ENCODE data around the gene RPL41.

DNA sequence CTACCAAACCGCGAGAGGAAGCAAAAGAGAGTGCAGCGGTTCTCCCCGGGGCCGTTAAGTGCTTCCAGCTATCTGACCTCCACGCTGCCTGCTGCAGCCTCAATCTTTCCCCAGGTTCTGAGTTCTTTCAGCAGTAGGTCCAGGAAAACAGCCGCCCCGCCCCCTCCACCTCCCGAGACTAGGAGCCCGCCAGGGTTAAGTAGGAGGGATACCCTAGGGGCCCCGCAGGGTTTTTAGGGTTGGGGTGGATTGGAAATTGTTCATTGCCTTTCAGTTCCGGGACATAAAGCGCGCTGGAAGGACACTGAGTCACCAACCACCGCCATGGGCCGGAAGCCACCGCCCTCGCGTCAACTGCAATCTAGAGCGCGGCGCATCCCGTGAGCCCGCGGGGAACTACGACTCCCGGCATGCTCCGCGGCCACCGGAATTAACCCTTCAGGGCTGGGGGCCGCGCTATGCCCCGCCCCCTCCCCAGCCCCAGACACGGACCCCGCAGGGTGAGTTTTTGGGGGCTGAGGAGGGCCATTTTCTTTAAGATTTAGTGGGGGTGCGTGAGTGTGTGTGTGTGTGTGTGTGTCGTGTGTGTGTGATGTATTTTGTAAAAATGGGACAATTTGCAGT, 35.8 kb downstream of the RPL41 start, which contains the start of gene MYL6B:
- TF ChIP-seq, protein P1, sequence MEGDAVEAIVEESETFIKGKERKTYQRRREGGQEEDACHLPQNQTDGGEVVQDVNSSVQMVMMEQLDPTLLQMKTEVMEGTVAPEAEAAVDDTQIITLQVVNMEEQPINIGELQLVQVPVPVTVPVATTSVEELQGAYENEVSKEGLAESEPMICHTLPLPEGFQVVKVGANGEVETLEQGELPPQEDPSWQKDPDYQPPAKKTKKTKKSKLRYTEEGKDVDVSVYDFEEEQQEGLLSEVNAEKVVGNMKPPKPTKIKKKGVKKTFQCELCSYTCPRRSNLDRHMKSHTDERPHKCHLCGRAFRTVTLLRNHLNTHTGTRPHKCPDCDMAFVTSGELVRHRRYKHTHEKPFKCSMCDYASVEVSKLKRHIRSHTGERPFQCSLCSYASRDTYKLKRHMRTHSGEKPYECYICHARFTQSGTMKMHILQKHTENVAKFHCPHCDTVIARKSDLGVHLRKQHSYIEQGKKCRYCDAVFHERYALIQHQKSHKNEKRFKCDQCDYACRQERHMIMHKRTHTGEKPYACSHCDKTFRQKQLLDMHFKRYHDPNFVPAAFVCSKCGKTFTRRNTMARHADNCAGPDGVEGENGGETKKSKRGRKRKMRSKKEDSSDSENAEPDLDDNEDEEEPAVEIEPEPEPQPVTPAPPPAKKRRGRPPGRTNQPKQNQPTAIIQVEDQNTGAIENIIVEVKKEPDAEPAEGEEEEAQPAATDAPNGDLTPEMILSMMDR (IDR thresholded peaks at IDR 0.05): peak in 2 of 6 experiments; percentile 1 to 32
- TF ChIP-seq POLR2A (IDR thresholded peaks at IDR 0.05): peak in 2 of 4 donors; percentile 65 to 67

Data from esophagus squamous epithelium (tissue), 4 donors.